ENCODE measurements around the gene ARID2. TPM values are rescaled to one million over a fixed set of nuclear protein-coding genes. Genes with fewer than 3 reads are reported as not detected.

The ARID2 gene
- total and polyA plus RNA-seq, 2 donors, result 15.6 to 29.3 TPM

DNA sequence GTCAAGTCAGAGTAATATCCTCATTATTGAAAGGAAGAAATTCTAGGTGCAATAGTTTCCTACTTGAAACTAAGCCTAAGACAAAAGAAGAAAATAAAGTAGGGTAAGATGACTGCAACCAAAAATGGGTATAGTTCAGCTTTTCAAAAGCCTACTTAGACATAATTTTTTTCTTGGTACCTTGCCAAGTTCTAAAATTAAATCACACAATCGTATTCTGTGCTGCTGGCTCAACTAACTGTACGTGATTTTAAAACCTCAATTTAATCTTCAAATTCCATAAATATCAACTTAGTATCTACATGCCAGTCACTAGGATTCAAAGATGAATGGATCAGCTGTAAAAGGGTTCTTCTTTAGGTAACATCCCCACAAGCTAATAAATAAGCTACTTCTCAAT lies 204.0 kb downstream of the ARID2 start:
- no peak overlapping the region for H3K27ac ChIP-seq (ENCODE audit: low read depth in 1 of 2, low read length in 1 of 2)
- WGBS, result 83% methylated on average over 2 of the region's 2 CpGs
- DNase-seq (ENCODE audit: low read depth in 6 of 9, low spot score in 9 of 9), result no peak
- no peaks in the 10 kb centered on the region for H3K4me1 ChIP-seq (ENCODE audit: control insufficient read depth in 2 of 2, insufficient read depth in 2 of 2, low read length in 2 of 2)
- no peaks in the 10 kb centered on the region for H3K9me3 ChIP-seq (ENCODE audit: control insufficient read depth in 2 of 2, insufficient read depth in 1 of 2, low read length in 1 of 2)
- H3K4me3 ChIP-seq (ENCODE audit: low read length in 2 of 2), result no peak overlapping the region
- H3K27me3 ChIP-seq (ENCODE audit: control insufficient read depth in 2 of 2, insufficient read depth in 1 of 2, low read length in 1 of 2), result no peaks in the 10 kb centered on the region
- H3K36me3 ChIP-seq (ENCODE audit: control insufficient read depth in 2 of 2, insufficient read depth in 2 of 2, low read length in 1 of 2), result peaks cover 12 to 35% of the 10 kb centered on the region in 2 donors

DNA sequence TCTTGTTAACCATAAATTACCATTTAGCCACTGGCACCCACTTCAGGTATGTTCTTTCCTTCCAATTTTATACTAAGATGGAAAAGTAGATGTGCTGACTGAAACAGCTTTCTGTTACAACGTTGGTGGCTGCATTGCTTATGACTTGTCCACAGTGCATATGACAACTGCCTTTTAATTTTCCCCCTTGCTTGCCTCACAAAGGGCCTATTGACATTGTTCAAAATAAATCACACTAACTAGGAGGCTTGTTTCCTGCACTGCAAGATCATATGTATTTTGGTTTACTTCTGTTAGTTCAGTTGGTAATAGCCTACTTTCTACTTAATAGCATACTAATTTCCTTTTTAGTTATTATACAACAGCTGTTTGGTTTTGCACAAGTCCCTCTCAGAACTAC lies 205.4 kb downstream of the ARID2 start:
- no peak for DNase-seq (ENCODE audit: low read depth in 6 of 9, low spot score in 9 of 9)
- H3K4me1 ChIP-seq (ENCODE audit: control insufficient read depth in 2 of 2, insufficient read depth in 2 of 2, low read length in 2 of 2), result no peaks in the 10 kb centered on the region
- 83% methylated on average over 1 of the region's 1 CpG for WGBS
- peaks cover 8 to 32% of the 10 kb centered on the region in 2 donors for H3K36me3 ChIP-seq (ENCODE audit: control insufficient read depth in 2 of 2, insufficient read depth in 2 of 2, low read length in 1 of 2)
- H3K9me3 ChIP-seq (ENCODE audit: control insufficient read depth in 2 of 2, insufficient read depth in 1 of 2, low read length in 1 of 2), result no peaks in the 10 kb centered on the region
- H3K27me3 ChIP-seq (ENCODE audit: control insufficient read depth in 2 of 2, insufficient read depth in 1 of 2, low read length in 1 of 2), result no peaks in the 10 kb centered on the region
- H3K4me3 ChIP-seq (ENCODE audit: low read length in 2 of 2), result no peak overlapping the region
- no peak overlapping the region for H3K27ac ChIP-seq (ENCODE audit: low read depth in 1 of 2, low read length in 1 of 2)

DNA sequence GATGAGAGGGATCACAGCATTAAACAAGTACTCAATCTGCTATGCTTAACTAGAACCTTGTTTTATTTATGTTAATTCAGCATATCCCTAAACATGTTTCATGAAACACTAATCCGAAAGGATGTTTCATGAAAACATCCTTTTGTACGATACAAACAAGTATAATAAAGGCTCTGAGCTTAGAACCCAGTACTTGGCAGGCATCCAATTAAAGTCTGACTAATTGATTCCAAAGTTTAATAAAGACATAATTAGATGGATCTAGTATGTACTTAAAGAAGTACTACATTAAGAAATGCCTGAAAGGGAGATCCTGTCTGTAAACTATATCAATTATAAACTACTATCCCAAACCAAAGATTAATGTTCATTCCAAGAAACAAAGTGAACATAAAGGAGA lies 209.1 kb downstream of the ARID2 start:
- no peaks in the 10 kb centered on the region for H3K4me1 ChIP-seq (ENCODE audit: control insufficient read depth in 2 of 2, insufficient read depth in 2 of 2, low read length in 2 of 2)
- no peaks in the 10 kb centered on the region for H3K9me3 ChIP-seq (ENCODE audit: control insufficient read depth in 2 of 2, insufficient read depth in 1 of 2, low read length in 1 of 2)
- no peak overlapping the region for H3K27ac ChIP-seq (ENCODE audit: low read depth in 1 of 2, low read length in 1 of 2)
- 98% methylated on average over 2 of the region's 2 CpGs for WGBS
- no peak overlapping the region for H3K4me3 ChIP-seq (ENCODE audit: low read length in 2 of 2)
- H3K36me3 ChIP-seq (ENCODE audit: control insufficient read depth in 2 of 2, insufficient read depth in 2 of 2, low read length in 1 of 2), result peaks cover 19 to 41% of the 10 kb centered on the region in 2 donors
- H3K27me3 ChIP-seq (ENCODE audit: control insufficient read depth in 2 of 2, insufficient read depth in 1 of 2, low read length in 1 of 2), result no peaks in the 10 kb centered on the region
- no peak for DNase-seq (ENCODE audit: low read depth in 6 of 9, low spot score in 9 of 9)

DNA sequence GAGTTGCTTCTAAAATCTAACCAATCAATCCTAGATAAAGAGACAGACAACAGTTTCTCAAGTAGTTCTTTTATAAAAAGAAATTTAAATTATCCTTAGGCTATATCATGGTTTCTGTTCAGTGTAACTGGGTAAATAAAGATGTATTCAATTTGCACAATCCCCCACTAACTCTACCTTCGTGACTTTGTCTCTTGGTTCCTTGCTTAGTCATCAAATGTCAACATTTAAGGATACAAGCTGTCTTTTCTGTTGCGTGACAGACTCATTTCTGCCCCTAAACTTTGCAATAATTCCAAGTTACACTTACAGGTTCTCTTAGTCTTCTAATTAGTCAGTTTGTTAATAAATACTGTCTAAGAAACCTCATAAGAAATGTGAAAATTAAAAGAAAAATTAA lies 210.3 kb downstream of the ARID2 start:
- H3K4me3 ChIP-seq (ENCODE audit: low read length in 2 of 2), result no peak overlapping the region
- WGBS, result 98% methylated on average over 2 of the region's 2 CpGs
- peaks cover 22 to 41% of the 10 kb centered on the region in 2 donors for H3K36me3 ChIP-seq (ENCODE audit: control insufficient read depth in 2 of 2, insufficient read depth in 2 of 2, low read length in 1 of 2)
- no peaks in the 10 kb centered on the region for H3K9me3 ChIP-seq (ENCODE audit: control insufficient read depth in 2 of 2, insufficient read depth in 1 of 2, low read length in 1 of 2)
- no peaks in the 10 kb centered on the region for H3K27me3 ChIP-seq (ENCODE audit: control insufficient read depth in 2 of 2, insufficient read depth in 1 of 2, low read length in 1 of 2)
- no peak for DNase-seq (ENCODE audit: low read depth in 6 of 9, low spot score in 9 of 9)
- no peak overlapping the region for H3K27ac ChIP-seq (ENCODE audit: low read depth in 1 of 2, low read length in 1 of 2)
- no peaks in the 10 kb centered on the region for H3K4me1 ChIP-seq (ENCODE audit: control insufficient read depth in 2 of 2, insufficient read depth in 2 of 2, low read length in 2 of 2)

DNA sequence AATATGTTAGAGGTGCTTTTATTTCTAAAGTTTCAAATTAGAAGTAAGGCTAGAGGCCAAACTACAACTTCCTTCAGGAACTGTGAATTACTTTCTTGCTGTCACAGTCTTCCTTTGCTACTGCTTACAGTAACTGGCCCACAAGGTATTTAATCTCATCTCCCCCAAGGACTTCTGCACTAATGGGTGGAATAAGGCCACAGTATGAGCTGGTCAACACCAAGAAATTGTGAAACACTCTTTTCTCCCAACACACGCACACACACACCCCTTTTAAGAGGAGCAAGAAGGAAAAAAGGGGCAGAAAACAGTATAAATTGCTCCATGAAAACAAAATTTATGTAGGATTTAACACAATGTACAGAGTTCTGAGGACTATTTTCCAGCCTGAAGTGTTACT lies 215.3 kb downstream of the ARID2 start:
- H3K27me3 ChIP-seq (ENCODE audit: control insufficient read depth in 2 of 2, insufficient read depth in 1 of 2, low read length in 1 of 2), result no peaks in the 10 kb centered on the region
- no peaks in the 10 kb centered on the region for H3K4me1 ChIP-seq (ENCODE audit: control insufficient read depth in 2 of 2, insufficient read depth in 2 of 2, low read length in 2 of 2)
- no peak for DNase-seq (ENCODE audit: low read depth in 6 of 9, low spot score in 9 of 9)
- no peaks in the 10 kb centered on the region for H3K9me3 ChIP-seq (ENCODE audit: control insufficient read depth in 2 of 2, insufficient read depth in 1 of 2, low read length in 1 of 2)
- no peak overlapping the region for H3K27ac ChIP-seq (ENCODE audit: low read depth in 1 of 2, low read length in 1 of 2)
- no peak overlapping the region for H3K4me3 ChIP-seq (ENCODE audit: low read length in 2 of 2)
- 100% methylated on average over 1 of the region's 1 CpG for WGBS
- peaks cover 34 to 68% of the 10 kb centered on the region in 2 donors for H3K36me3 ChIP-seq (ENCODE audit: control insufficient read depth in 2 of 2, insufficient read depth in 2 of 2, low read length in 1 of 2)

DNA sequence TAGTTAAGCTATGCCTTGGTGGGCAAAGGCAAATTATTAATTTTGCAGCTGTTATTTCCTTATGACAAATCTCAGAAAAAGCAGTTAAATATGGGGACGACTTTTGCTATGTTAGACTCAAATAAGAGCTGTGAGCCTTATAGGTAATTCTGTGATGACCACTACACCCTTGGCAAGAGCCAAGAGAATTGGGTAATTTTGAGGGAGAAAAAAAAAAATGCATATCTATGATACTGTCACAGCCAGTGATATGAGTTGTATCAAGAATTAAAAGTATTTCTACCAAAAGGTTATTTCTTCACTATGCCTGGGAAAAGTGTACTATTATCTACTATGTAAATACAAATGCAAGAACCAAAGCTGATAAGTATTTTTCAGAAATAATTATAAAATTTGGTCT lies 216.9 kb downstream of the ARID2 start:
- no peak overlapping the region for H3K27ac ChIP-seq (ENCODE audit: low read depth in 1 of 2, low read length in 1 of 2)
- DNase-seq (ENCODE audit: low read depth in 6 of 9, low spot score in 9 of 9), result no peak
- H3K27me3 ChIP-seq (ENCODE audit: control insufficient read depth in 2 of 2, insufficient read depth in 1 of 2, low read length in 1 of 2), result no peaks in the 10 kb centered on the region
- H3K9me3 ChIP-seq (ENCODE audit: control insufficient read depth in 2 of 2, insufficient read depth in 1 of 2, low read length in 1 of 2), result no peaks in the 10 kb centered on the region
- no peak overlapping the region for H3K4me3 ChIP-seq (ENCODE audit: low read length in 2 of 2)
- no peaks in the 10 kb centered on the region for H3K4me1 ChIP-seq (ENCODE audit: control insufficient read depth in 2 of 2, insufficient read depth in 2 of 2, low read length in 2 of 2)
- peaks cover 33 to 55% of the 10 kb centered on the region in 2 donors for H3K36me3 ChIP-seq (ENCODE audit: control insufficient read depth in 2 of 2, insufficient read depth in 2 of 2, low read length in 1 of 2)
- 99% methylated on average over 1 of the region's 1 CpG for WGBS

DNA sequence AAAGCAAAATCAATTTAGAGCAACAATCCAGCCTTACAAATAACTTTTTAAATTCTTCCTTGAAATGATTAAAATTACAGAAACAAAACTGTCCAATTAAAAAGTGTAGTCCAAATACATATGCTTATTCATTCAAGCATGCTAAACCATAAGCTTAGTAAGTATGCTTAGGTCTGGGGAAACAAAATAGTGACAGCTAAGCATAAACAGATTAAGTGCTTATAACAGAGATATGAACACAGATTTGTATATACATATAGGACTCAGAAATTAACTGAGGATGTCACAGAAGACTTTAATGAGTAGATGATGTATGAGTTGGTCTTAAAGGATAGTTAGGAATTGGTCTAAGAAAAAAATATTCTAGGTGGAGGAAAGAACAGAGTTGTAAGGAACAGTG lies 219.0 kb downstream of the ARID2 start:
- no peak for DNase-seq (ENCODE audit: low read depth in 6 of 9, low spot score in 9 of 9)
- Histone ChIP-seq H3K27ac (ENCODE audit: low read depth in 1 of 2, low read length in 1 of 2) (no peak overlapping the region), H3K9me3 (ENCODE audit: control insufficient read depth in 2 of 2, insufficient read depth in 1 of 2, low read length in 1 of 2) (no peaks in the 10 kb centered on the region), H3K36me3 (ENCODE audit: control insufficient read depth in 2 of 2, insufficient read depth in 2 of 2, low read length in 1 of 2) (peaks cover 19 to 45% of the 10 kb centered on the region in 2 donors), H3K27me3 (ENCODE audit: control insufficient read depth in 2 of 2, insufficient read depth in 1 of 2, low read length in 1 of 2) (no peaks in the 10 kb centered on the region), H3K4me3 (ENCODE audit: low read length in 2 of 2) (no peak overlapping the region), H3K4me1 (ENCODE audit: control insufficient read depth in 2 of 2, insufficient read depth in 2 of 2, low read length in 2 of 2) (no peaks in the 10 kb centered on the region)

All from thymus (tissue), 11 donors.